Measurements from ENCODE around the gene HINT3. TPM values are rescaled to one million over a fixed set of nuclear protein-coding genes. Genes with fewer than 3 reads are reported as not detected.
A peak's percentile ranks its signal among the peaks of the same experiment; 100 is the strongest.

Gene HINT3
- total and polyA plus RNA-seq, 4 donors, result 5.6 to 17.4 (median 10.6) TPM

GRCh38 chr6:125924169-125924568 is 32.4 kb upstream of the HINT3 start:
- no peaks in the 10 kb centered on the region for H3K9me3 ChIP-seq (ENCODE audit: control insufficient read depth in 4 of 4, low read length in 3 of 4)
- no peak overlapping the region for H3K4me3 ChIP-seq (ENCODE audit: low read depth in 1 of 3, low read length in 3 of 3)
- H3K4me1 ChIP-seq (ENCODE audit: control insufficient read depth in 4 of 4, insufficient read depth in 4 of 4, low read length in 3 of 4), result peaks cover 0 to 19% (median 7%) of the 10 kb centered on the region in 4 donors
- H3K36me3 ChIP-seq (ENCODE audit: control insufficient read depth in 4 of 4, insufficient read depth in 3 of 4, low read depth in 1 of 4, low read length in 3 of 4), result peaks cover 3 to 66% (median 42%) of the 10 kb centered on the region in 4 donors
- no peak overlapping the region for H3K9ac ChIP-seq (ENCODE audit: low read depth in 1 of 2, low read length in 2 of 2)
- TF ChIP-seq FOXA2 (IDR thresholded peaks at IDR 0.05) (no peak), RXRA (IDR thresholded peaks at IDR 0.05) (no peak), JUND (IDR thresholded peaks at IDR 0.05) (no peak), ATF3 (IDR thresholded peaks at IDR 0.05) (no peak), NR2F2 (IDR thresholded peaks at IDR 0.05) (no peak), CTCF (IDR thresholded peaks at IDR 0.05; ENCODE audit: low read depth, low read length, missing input control) (no peak), GABPA (IDR thresholded peaks at IDR 0.05 in 1 of 2, conservative IDR thresholded peaks at IDR 0.05 in 1 of 2) (no peak), TAF1 (conservative IDR thresholded peaks at IDR 0.05) (no peak)
- TF ChIP-seq, protein P1, sequence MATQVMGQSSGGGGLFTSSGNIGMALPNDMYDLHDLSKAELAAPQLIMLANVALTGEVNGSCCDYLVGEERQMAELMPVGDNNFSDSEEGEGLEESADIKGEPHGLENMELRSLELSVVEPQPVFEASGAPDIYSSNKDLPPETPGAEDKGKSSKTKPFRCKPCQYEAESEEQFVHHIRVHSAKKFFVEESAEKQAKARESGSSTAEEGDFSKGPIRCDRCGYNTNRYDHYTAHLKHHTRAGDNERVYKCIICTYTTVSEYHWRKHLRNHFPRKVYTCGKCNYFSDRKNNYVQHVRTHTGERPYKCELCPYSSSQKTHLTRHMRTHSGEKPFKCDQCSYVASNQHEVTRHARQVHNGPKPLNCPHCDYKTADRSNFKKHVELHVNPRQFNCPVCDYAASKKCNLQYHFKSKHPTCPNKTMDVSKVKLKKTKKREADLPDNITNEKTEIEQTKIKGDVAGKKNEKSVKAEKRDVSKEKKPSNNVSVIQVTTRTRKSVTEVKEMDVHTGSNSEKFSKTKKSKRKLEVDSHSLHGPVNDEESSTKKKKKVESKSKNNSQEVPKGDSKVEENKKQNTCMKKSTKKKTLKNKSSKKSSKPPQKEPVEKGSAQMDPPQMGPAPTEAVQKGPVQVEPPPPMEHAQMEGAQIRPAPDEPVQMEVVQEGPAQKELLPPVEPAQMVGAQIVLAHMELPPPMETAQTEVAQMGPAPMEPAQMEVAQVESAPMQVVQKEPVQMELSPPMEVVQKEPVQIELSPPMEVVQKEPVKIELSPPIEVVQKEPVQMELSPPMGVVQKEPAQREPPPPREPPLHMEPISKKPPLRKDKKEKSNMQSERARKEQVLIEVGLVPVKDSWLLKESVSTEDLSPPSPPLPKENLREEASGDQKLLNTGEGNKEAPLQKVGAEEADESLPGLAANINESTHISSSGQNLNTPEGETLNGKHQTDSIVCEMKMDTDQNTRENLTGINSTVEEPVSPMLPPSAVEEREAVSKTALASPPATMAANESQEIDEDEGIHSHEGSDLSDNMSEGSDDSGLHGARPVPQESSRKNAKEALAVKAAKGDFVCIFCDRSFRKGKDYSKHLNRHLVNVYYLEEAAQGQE (IDR thresholded peaks at IDR 0.05), result no peak
- TF ChIP-seq, protein P2, sequence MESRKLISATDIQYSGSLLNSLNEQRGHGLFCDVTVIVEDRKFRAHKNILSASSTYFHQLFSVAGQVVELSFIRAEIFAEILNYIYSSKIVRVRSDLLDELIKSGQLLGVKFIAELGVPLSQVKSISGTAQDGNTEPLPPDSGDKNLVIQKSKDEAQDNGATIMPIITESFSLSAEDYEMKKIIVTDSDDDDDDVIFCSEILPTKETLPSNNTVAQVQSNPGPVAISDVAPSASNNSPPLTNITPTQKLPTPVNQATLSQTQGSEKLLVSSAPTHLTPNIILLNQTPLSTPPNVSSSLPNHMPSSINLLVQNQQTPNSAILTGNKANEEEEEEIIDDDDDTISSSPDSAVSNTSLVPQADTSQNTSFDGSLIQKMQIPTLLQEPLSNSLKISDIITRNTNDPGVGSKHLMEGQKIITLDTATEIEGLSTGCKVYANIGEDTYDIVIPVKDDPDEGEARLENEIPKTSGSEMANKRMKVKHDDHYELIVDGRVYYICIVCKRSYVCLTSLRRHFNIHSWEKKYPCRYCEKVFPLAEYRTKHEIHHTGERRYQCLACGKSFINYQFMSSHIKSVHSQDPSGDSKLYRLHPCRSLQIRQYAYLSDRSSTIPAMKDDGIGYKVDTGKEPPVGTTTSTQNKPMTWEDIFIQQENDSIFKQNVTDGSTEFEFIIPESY (IDR thresholded peaks at IDR 0.05), result no peak
- 78% methylated on average over 2 of the region's 2 CpGs for WGBS
- DNase-seq (ENCODE audit: low spot score), result no peak
- H3K27me3 ChIP-seq (ENCODE audit: control insufficient read depth in 4 of 4, insufficient read depth in 4 of 4, low read length in 3 of 4), result no peaks in the 10 kb centered on the region
- H3K27ac ChIP-seq (ENCODE audit: low read depth in 1 of 2, low read length in 2 of 2), result no peak overlapping the region

- H3K27me3 ChIP-seq (ENCODE audit: control insufficient read depth in 4 of 4, insufficient read depth in 4 of 4, low read length in 3 of 4), result no peaks in the 10 kb centered on the region
- no peak overlapping the region for H3K4me3 ChIP-seq (ENCODE audit: low read depth in 1 of 3, low read length in 3 of 3)
- no peaks in the 10 kb centered on the region for H3K9me3 ChIP-seq (ENCODE audit: control insufficient read depth in 4 of 4, low read length in 3 of 4)
- WGBS, result 95% methylated on average over 2 of the region's 2 CpGs
- TF ChIP-seq HNF4G (IDR thresholded peaks at IDR 0.05) (no peak), ATF3 (IDR thresholded peaks at IDR 0.05) (no peak), NR2F2 (IDR thresholded peaks at IDR 0.05) (no peak), YY1 (IDR thresholded peaks at IDR 0.05) (no peak), RAD21 (IDR thresholded peaks at IDR 0.05) (no peak)
- TF ChIP-seq, protein P1 (IDR thresholded peaks at IDR 0.05), result no peak
- peaks cover 0 to 16% (median 7%) of the 10 kb centered on the region in 4 donors for H3K4me1 ChIP-seq (ENCODE audit: control insufficient read depth in 4 of 4, insufficient read depth in 4 of 4, low read length in 3 of 4)
- H3K27ac ChIP-seq (ENCODE audit: low read depth in 1 of 2, low read length in 2 of 2), result peak overlapping the region in 1 of 2 donors; percentile 8
- no peak for DNase-seq (ENCODE audit: low spot score)
- no peak overlapping the region for H3K9ac ChIP-seq (ENCODE audit: low read depth in 1 of 2, low read length in 2 of 2)
- peaks cover 3 to 68% (median 42%) of the 10 kb centered on the region in 4 donors for H3K36me3 ChIP-seq (ENCODE audit: control insufficient read depth in 4 of 4, insufficient read depth in 3 of 4, low read depth in 1 of 4, low read length in 3 of 4)
These were observed 31.7 kb upstream of the HINT3 start for GRCh38 chr6:125924697-125925358.
